ENCODE data around the gene CARD18. TPM values are rescaled to one million over a fixed set of nuclear protein-coding genes. Genes with fewer than 3 reads are reported as not detected.

Gene CARD18
- total RNA-seq, 6 experiments from 2014 or later = not detected

- H3K4me1 ChIP-seq = no peaks in the 10 kb centered on the region
- no peaks in the 10 kb centered on the region for H3K9me3 ChIP-seq
- DNase-seq (no peak), ATAC-seq (no peak)
- no peak overlapping the region for H3K4me3 ChIP-seq
- H3K27me3 ChIP-seq = no peaks in the 10 kb centered on the region
- H3K36me3 ChIP-seq = no peaks in the 10 kb centered on the region
- TF ChIP-seq CTCF (IDR thresholded peaks at IDR 0.05) = no peak
- TF ChIP-seq POLR2A (IDR thresholded peaks at IDR 0.05) = no peak
- intact Hi-C loops (cut with DNase I) = no loop called here
- no peak overlapping the region for H3K27ac ChIP-seq
- WGBS (ENCODE audit: insufficient coverage, low coverage, low lambda C conversion rate, missing lambda C conversion rate) = 31% methylated on average over 5 of the region's 5 CpGs
Measured at GRCh38 chr11:105179542-105180278, 40.1 kb upstream of the CARD18 start.

GRCh38 chr11:105177658-105178057, 38.1 kb upstream of the CARD18 start:
- Histone ChIP-seq H3K4me1 (no peaks in the 10 kb centered on the region), H3K9me3 (no peaks in the 10 kb centered on the region), H3K27me3 (no peaks in the 10 kb centered on the region), H3K36me3 (no peaks in the 10 kb centered on the region), H3K4me3 (no peak overlapping the region), H3K27ac (no peak overlapping the region)
- ATAC-seq (no peak), DNase-seq (no peak)
- no peak for TF ChIP-seq CTCF (IDR thresholded peaks at IDR 0.05)
- TF ChIP-seq POLR2A (IDR thresholded peaks at IDR 0.05) = no peak
- intact Hi-C loops (cut with DNase I) = no loop called here

- no peaks in the 10 kb centered on the region for H3K27me3 ChIP-seq
- no peaks in the 10 kb centered on the region for H3K4me1 ChIP-seq
- intact Hi-C loops (cut with DNase I) = no loop called here
- no peak overlapping the region for H3K4me3 ChIP-seq
- H3K9me3 ChIP-seq = no peaks in the 10 kb centered on the region
- no peaks in the 10 kb centered on the region for H3K36me3 ChIP-seq
- no peak overlapping the region for H3K27ac ChIP-seq
- ATAC-seq (no peak), DNase-seq (no peak)
- TF ChIP-seq POLR2A (IDR thresholded peaks at IDR 0.05) (no peak), CTCF (IDR thresholded peaks at IDR 0.05) (no peak)
Measured at GRCh38 chr11:105168457-105168856, 28.9 kb upstream of the CARD18 start.

GRCh38 chr11:105167244-105167643, 27.7 kb upstream of the CARD18 start:
- WGBS (ENCODE audit: insufficient coverage, low coverage, low lambda C conversion rate, missing lambda C conversion rate) = 79% methylated on average over 3 of the region's 3 CpGs
- Histone ChIP-seq H3K4me1 (no peaks in the 10 kb centered on the region), H3K4me3 (no peak overlapping the region), H3K27me3 (no peaks in the 10 kb centered on the region), H3K27ac (no peak overlapping the region), H3K9me3 (no peaks in the 10 kb centered on the region), H3K36me3 (no peaks in the 10 kb centered on the region)
- TF ChIP-seq CTCF (IDR thresholded peaks at IDR 0.05) = no peak
- no peak for TF ChIP-seq POLR2A (IDR thresholded peaks at IDR 0.05)
- ATAC-seq (no peak), DNase-seq (no peak)
- intact Hi-C loops (cut with DNase I) = no loop called here

GRCh38 chr11:105164208-105164607, 24.6 kb upstream of the CARD18 start:
- Histone ChIP-seq H3K27ac (no peak overlapping the region), H3K4me3 (no peak overlapping the region), H3K27me3 (no peaks in the 10 kb centered on the region), H3K36me3 (no peaks in the 10 kb centered on the region), H3K9me3 (no peaks in the 10 kb centered on the region), H3K4me1 (no peaks in the 10 kb centered on the region)
- intact Hi-C loops (cut with DNase I) = no loop called here
- 57% methylated on average over 4 of the region's 4 CpGs for whole genome bisulfite sequencing (ENCODE audit: insufficient coverage, low coverage, low lambda C conversion rate, missing lambda C conversion rate)
- TF ChIP-seq CTCF (IDR thresholded peaks at IDR 0.05) (no peak), POLR2A (IDR thresholded peaks at IDR 0.05) (no peak)
- DNase-seq = no peak
- ATAC-seq = no peak
